H7 (cell line): ENCODE measurements around the gene PCSK6. TPM values are rescaled to one million over a fixed set of nuclear protein-coding genes. Genes with fewer than 3 reads are reported as not detected.
A peak's percentile ranks its signal among the peaks of the same experiment; 100 is the strongest.

Experiments
- DNase-seq: peaks from one replicate; pipeline ENCODE4 v3.0.0; 2012
- H3K27me3 ChIP-seq: 2 replicates; pipeline ENCODE4 v1.6.0; 2011; ENCODE audit warnings: mild to moderate bottlenecking, low read length; ENCODE audit not compliant: control insufficient read depth, insufficient read depth
- H3K36me3 ChIP-seq: replicated peaks from 2 replicates; pipeline ENCODE4 v1.5.1; 2011; ENCODE audit warnings: low read length; ENCODE audit not compliant: control insufficient read depth, insufficient read depth
- H3K4me3 ChIP-seq: 2 replicates; pipeline ENCODE4 v1.5.1; 2011; ENCODE audit warnings: low read depth, mild to moderate bottlenecking, control low read depth, low read length, moderate library complexity; ENCODE audit not compliant: insufficient read depth
- total RNA-seq: library from RNA; depleted of rRNA; stranded (reverse); fragments of >200 nt; shearing (Covaris generic); gene quantifications from 2 replicates; pipeline ENCODE4 v1.2.3, GENCODE V29; 2014

The PCSK6 gene
- total RNA-seq, 1 experiment from 2014 or later = 3.9 TPM

DNA sequence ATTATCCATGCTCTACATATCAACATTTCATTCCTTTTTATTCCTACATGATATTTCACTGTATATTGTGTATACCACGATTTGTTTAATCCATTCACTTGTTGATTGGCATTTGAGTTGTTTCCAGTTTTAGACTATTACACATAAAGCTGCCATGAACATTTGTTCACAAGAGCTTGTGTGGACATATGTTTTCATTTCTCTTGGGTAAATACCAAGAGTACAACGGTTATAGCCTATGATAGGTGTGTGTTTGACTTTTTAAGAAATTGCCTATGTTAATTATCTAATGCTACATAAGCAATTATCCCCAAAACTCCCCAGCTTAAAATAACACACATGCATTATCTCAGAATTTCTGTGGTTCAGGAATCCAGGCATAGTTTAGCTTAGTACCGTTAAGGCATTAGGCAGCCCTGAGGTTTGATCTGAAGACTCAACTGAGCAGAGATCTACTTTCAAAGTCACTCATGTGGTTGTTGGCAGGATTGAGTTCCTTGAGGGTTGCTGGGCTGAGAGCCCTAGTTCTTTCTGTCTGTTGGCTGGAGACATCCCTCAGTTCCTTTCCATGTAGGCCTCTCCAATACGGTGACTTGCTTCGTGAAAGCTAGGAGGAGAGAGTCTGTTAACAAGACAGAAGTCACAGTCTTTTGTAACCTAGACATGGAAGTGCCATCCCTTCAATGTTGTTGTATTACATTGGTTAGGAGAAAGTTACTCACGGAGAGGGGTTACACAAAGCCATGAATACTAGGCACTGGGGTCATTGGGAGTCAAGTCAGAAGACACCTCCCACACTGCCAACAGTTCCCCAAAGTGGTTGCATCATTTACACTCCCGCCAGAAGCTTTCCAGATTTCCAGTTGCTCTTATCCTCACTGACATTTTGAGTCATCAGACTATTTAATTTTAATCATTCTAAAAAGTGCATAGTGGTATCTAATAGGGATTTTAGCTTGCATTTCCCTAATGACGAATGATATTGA lies 21.0 kb upstream of the PCSK6 start:
- Histone ChIP-seq H3K36me3 (no peaks in the 10 kb centered on the region), H3K27me3 (no peaks in the 10 kb centered on the region), H3K4me3 (no peak overlapping the region)
- no peak for DNase-seq

DNA sequence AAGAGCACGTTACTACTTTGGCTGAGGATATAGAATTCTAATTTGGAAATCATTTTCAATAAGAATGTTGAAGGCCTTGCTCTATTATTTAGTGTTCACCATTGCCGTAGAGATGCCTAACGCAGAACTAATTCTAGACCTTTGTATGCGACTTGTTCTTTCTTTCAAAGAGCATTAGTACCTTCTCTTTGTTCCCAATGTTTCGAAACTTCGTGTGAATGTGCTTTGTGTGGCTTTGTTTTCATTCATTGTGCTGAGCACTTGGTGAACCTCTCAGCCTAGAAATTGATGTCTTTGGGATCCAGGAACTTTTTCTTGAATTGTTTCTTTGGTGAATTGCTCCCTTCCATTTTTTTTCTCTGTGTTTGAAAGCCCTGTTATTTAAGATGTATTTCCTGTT lies 19.8 kb upstream of the PCSK6 start:
- Histone ChIP-seq H3K27me3 (no peaks in the 10 kb centered on the region), H3K4me3 (no peak overlapping the region), H3K36me3 (no peaks in the 10 kb centered on the region)
- peak; percentile 3 for DNase-seq

DNA sequence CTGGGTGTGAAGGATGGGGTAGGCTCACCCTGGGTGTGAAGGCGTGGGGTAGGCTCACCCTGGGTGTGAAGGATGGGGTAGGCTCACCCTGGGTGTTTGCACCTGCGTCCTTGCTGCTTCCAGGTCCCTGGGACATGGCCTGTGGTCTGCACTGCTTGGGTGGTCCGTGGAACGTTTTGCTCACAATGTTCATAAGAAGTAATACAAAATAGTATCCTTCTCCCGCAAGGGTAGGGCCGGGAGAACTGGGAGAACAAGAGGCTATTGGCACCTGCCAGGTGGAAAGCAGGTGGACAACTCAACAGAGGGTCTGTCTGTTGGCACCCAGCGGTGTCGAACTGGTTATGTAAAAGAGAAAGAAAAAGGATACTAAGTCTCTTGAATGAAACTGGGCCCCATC lies 17.0 kb upstream of the PCSK6 start:
- no peak for DNase-seq
- no peak overlapping the region for H3K4me3 ChIP-seq
- H3K27me3 ChIP-seq = no peaks in the 10 kb centered on the region
- H3K36me3 ChIP-seq = no peaks in the 10 kb centered on the region

DNA sequence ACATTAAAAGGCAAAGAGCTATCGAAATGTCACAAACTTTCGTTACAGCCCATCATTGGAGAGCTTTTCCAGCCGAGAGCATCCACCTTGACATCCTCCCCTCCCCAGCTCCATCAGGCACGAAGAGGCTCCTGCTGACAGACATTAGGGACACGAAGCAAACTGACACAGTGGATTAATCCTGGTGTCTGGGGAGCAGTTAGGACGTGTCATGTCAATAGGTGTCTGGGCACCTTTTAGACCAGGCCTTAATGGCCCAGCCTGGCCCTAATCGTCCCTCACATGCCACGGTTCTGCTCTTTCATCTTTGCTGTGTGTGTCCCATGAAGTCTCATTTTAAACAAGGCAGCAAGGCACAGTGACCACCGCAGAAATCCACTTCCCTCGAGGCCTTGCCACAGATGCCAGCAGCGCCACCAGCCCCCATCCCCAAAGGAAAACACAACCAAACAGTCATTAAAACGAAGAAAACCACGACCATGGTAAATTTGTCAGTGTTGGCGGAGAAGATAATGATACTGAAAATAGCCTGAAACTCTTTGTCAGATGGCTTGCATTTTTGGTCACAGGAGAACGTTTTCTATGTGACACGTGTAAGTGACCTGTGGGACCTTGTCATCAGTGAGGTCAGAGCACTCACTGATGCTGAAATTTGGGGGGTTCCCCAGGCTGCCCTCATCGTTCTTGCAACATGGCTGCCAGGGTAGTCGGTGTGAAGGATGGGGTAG lies 16.3 kb upstream of the PCSK6 start:
- Histone ChIP-seq H3K4me3 (no peak overlapping the region), H3K27me3 (no peaks in the 10 kb centered on the region), H3K36me3 (no peaks in the 10 kb centered on the region)
- peak; percentile 3 for DNase-seq

DNA sequence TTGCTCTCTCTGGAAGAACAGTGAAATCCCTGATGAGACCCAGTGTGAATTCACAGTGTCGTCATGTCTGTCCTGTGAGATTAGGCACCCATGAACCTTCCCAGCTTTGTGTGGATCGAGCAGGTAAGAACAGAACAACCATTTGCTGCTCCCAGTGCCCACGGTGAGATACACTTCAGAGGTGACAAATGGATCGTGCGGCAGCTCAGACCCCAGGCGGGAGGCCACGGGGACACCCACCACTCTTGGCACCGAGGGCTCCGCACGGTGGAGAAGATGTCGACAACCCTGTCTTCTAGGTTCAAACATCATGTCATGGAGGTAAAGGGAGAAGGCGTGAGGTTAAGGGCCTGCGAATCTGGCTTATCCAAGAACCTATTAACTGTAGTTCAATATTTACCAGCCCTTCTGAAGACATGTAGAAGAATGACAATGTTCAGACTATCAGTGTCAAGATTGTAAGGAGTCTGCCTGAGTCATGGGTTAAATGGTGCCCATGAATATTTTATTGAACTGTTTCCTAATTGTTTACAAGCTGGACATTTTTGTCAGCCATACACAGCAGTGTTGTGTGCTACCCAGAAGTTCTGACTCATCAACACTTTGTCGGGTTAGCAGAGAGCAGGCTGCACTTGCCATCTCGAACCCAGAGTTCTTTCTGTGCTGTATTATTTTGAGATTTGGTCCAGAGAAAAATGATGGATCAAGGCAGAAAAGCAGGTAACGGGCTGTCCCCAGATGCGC lies 15.5 kb upstream of the PCSK6 start:
- Histone ChIP-seq H3K4me3 (no peak overlapping the region), H3K36me3 (no peaks in the 10 kb centered on the region), H3K27me3 (no peaks in the 10 kb centered on the region)
- peak; percentile 7 for DNase-seq

DNA sequence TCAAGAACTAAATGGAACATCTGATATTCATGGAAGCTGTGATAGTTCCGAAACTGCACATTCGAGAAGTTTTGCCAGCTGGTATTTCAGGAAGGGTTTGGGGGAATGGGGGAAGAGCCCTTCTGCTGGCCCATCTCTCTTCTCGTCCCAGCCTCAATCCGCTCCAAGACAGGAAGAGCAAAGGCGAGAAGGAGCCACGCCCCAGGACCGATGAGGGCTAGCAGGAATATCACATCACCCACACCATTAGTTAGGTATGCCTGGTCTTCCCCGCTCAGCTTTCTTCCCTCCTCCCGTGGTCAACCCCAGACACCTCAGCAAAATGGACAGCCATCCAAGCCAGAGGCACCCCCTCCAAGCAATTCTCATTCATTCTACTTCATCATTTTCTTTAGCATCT lies 14.9 kb upstream of the PCSK6 start:
- no peaks in the 10 kb centered on the region for H3K27me3 ChIP-seq
- DNase-seq = peak; percentile 7
- no peaks in the 10 kb centered on the region for H3K36me3 ChIP-seq
- H3K4me3 ChIP-seq = no peak overlapping the region

DNA sequence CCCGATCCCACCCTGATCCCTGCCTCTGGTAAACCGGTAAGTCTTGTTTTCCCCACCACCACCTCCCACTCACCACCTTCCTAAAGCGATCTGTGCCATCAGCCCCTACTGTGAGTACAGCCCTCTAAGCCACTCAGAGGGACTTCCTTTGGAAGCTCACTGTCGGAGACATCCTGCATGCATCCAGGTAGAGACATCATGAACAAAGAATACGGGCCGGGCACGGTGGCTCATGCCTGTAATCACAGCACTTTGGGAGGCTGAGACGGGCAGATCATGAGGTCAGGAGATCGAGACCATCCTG lies 13.7 kb upstream of the PCSK6 start:
- DNase-seq = no peak
- no peaks in the 10 kb centered on the region for H3K27me3 ChIP-seq
- H3K36me3 ChIP-seq = no peaks in the 10 kb centered on the region
- H3K4me3 ChIP-seq = no peak overlapping the region

DNA sequence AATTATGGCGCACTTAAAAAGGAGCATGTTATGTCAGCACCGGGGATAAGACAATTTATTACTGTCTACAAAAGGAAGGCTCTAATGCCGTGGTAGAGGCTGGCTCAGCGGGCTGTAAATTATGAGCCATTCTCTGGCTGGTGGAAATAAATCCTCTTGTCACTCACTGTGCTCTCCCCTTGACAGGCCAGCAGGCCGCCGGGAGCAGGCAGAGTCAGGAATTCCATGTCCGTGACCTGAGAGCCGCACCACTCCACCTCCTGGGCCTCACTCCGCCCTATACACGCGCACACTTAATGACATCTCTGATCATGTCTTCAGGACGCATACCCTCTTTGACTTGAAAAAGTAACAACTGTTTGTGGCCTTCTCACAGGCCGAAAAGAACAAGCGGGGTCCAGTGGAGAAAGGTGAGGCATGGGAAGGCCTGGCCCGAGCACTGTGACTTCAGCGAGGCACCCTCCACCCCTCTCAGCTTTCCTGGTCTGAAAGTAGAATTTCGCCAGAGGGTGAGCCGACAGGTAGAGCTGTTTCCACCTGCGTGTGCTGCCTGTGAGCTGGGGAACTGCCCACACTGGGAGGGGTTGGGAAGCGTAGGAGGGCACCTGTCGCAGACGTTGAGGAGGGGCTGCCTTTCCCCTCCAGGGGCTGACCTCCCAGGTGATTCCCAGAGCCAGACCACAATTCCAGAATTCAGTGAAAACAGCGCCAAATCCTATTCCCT lies 13.2 kb upstream of the PCSK6 start:
- no peaks in the 10 kb centered on the region for H3K36me3 ChIP-seq
- no peaks in the 10 kb centered on the region for H3K27me3 ChIP-seq
- peak; percentile 27 for DNase-seq
- H3K4me3 ChIP-seq = no peak overlapping the region

DNA sequence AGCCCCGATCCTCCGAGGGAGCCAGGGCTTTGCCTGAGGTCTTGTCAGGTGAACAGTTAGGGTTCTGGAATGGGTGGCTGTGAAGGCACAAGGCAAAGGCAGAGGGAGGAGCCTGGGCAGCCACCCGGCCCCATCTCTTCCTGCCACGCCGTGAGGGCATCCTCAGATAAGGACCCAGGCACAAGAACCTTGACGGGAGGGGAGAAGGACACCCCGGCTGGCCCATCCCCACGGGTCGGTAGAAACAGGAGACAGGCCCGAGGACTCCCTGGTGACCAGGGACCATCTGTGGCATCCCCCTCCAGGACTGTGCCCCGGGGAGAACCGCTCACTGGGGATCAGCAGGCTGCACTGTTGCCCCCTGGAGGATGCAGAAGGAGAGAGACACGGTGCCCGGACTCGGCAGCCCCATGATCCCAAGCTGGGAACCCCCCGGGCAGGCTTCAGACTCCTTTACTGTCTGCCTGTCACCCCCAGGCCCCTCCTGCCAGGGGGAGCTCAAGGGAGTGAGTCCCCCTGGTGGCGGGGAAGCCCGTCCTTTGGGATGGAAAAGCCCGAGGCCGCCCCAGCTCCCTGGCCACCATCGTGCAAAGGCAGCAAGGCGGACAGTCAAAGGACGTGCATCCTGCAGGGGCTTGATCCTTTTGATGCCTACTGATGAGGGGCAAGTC lies 12.3 kb upstream of the PCSK6 start:
- no peak overlapping the region for H3K4me3 ChIP-seq
- H3K27me3 ChIP-seq = no peaks in the 10 kb centered on the region
- H3K36me3 ChIP-seq = no peaks in the 10 kb centered on the region
- DNase-seq = peak; percentile 90

DNA sequence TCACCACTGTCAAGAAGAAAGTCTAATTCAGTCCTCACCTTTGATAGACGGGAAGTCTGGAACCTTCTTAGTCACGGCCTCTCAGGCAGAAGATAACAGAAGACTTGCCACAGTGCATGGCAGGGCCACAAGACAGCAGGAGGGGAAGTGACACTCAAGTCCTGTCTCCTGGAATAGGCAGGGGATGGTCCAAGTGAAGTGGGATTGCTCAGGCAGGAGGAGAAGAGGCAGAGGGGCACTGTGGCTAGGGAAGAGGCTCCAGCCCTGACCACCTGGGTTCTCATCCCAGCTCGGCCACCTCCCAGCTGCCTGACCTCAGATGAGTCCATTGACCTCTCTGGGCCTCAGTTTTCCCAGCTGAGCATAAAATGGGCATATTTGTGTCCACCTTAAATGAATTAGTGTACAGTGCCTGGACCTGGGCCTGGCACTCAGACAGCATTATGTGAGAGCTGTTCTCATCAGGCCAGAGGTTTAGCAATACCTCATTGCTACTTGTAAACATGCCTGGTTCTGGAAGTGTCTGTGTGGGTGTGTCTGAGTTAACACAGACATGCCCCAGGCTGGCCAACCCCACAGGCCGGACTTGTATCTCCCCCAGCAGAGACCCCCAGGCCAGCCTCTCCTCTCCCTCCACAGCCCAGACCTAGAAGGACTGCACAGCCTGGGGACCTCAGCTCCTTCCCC lies 11.5 kb upstream of the PCSK6 start:
- H3K27me3 ChIP-seq = no peaks in the 10 kb centered on the region
- peak; percentile 7 for DNase-seq
- no peak overlapping the region for H3K4me3 ChIP-seq
- no peaks in the 10 kb centered on the region for H3K36me3 ChIP-seq

DNA sequence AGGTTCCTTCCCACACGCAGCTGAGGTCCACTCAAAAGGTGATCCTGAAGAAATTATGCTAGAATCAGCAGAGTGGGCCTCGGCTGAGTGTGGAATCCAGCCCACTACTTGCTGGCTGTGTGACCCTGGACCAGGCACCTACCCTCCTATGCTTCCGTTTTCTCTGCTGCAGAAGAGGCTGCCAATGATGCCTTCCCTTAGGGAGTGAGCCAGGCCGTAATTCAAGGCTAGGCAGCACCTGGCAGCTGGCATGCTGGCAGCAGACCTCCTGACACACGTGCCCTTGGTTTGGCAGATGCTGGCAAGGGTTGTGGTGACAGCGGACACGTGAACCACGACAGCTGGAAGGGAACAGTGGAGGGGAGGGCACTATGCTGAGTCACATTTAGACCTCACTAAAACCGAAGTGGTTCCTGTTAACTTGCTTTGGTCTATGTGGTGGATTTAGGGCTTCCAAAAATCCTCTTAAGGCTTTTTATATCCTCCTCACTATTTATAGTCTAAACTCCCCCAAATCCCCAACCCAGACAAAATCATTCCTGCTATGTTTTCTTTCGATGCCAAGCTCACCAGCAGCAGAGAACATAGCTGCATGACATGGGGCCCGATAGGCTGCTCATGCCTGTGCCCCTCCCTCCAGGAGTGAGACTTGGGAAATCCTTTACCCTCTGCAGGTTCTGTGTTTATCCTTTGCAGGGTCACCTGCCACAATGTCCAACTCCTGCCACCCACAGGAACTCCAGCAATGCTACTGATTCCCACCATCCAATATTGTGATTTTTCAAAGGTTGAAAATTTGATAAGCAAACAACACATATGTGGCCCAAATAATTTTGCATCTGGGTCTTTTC lies 10.6 kb upstream of the PCSK6 start:
- DNase-seq = peak; percentile 13
- Histone ChIP-seq H3K4me3 (no peak overlapping the region), H3K27me3 (no peaks in the 10 kb centered on the region), H3K36me3 (no peaks in the 10 kb centered on the region)

DNA sequence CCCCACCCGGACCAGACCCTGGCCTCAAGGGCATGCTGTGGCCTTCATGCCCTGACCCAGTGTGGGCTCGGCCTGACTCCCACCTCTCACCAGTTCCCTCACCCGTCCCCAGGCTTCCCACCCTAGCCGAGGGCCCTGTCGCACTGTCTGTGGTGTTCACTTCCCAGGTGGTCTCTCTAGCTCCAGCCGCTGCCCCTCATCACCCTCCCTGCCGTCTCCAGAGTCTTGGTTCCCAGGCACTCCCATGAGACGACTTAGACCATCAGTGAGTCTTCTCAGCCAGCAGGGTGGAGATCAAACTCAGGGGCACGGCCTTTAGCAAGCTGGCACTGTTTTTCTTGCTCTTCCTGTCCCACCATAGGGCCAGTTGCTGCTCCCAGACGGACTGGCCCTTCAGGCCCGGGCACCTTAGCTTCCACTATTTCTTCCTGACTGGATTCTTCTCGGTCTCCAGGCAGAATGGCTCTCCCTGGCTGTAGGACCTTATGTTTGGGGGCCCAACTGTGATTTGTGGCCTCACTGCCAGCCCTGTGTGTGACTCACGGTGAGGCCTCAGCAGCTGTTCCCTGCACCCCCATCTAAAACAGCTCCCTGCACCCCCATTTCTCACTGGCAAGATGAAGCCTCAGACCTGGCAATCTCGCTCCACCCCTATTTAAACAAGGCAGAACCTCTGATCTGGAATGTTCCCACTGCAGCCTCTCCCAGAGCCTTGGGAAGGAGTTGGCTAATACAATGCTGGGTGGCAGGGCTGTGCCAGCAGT lies 9.4 kb upstream of the PCSK6 start:
- peak; percentile 15 for DNase-seq
- H3K27me3 ChIP-seq = no peaks in the 10 kb centered on the region
- no peaks in the 10 kb centered on the region for H3K36me3 ChIP-seq
- no peak overlapping the region for H3K4me3 ChIP-seq
